NCI-H345 treated with DMSO at 0.1 percent for 48 hours (cell line): Measurements from ENCODE around the gene PRM3.

ENCODE experiments used
- DNase-seq: peaks from one replicate; lab custom pipeline; 2025; ENCODE audit not compliant: unreplicated experiment; lab: John Stamatoyannopoulos, UW

Gene PRM3

GRCh38 chr16:11225677-11226549, 47.5 kb downstream of the PRM3 start:
- no peak for DNase-seq

DNA sequence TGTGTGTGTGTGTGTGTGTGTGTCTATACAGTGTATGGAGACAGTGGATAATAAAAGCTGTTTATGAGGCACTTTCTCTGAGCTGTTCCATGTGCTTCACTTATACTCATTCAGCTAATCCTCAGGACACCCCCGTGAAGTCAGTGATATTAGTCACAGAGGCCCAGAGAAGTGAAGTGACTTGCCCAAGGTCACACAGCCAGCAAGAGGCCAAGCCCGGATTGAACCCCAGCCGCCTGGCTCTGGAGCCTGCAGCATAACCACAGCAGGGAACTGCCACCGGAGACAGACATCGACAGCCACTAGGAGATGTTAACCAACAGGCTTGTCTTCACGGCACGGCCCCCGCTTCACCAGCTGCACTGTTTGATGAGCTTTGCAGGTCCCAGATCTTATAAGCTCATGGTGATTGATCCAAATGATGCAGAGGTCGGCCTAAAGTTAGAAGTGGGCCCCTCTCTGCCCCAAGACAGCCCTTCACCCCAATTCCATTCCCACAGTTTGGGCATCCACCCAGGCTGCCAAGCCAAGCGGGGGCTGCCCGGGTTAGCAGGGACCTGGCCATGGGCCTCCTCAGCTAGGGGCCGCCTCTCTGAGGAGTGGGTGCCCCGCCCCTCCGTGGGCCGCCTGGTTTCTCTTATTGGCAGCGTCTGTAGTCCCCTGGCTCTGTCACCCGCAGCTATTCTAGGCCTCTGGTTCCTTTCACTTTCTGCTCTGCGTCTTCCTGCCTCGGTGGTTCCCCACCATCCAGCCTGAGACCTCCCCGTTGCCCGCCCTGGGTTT, 48.3 kb downstream of the PRM3 start:
- DNase-seq = no peak

DNA sequence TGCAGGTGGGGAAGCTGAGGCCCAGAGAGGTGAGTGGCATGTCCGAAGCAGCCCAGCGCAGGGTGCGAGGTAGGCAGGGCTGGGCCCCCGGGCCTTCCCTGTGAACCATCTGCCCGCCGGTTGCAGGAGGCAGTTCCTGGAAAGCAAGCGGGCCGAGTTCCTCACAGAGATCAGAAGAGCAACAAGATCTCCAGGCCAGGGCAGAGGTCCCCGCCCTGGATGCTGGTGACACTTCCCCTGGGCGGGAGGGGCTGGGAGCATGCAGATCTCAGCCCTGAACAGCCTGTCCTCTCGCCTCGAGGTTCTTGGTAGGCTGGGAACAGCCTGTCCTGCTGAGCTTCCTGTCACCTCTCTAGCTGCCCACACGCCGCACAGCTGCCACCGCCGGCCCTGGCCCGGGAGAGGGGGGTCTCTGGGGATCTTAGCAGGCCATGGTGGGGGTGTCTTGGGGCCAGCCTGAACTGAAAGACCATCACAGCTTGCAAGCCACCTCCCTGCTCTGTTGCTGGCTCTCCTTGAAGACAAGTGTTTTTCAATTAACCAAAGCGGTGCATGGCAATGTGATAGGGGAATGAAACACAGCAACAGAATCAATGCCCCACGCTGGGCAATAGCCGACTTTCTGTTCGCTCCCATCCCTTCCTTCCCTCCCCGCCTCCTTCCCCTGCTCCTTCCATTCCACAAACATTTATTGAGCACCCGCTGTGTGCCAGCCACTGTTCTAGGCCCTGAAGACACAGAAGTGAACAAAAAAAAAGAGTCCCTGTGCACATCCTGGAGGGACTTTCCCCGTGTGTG, 49.1 kb downstream of the PRM3 start:
- DNase-seq = no peak
